OCI-LY3 (cell line): ENCODE measurements around the gene ALDH3A1.

Experiments
- CTCF ChIP-seq: fragments of 200-600, 300-600 bp; sonication (generic); IDR thresholded peaks from 2 replicates; pipeline ENCODE4 v1.5.1; 2014; ENCODE audit warnings: antibody characterized with exemption, low read length, low read depth
- EZH2phosphoT487 ChIP-seq: fragments of 200-600 bp; shearing (Covaris generic); IDR thresholded peaks from 2 replicates; pipeline ENCODE4 v1.6.1; 2018; ENCODE audit warnings: antibody characterized with exemption, mixed run types, low read depth

DNA sequence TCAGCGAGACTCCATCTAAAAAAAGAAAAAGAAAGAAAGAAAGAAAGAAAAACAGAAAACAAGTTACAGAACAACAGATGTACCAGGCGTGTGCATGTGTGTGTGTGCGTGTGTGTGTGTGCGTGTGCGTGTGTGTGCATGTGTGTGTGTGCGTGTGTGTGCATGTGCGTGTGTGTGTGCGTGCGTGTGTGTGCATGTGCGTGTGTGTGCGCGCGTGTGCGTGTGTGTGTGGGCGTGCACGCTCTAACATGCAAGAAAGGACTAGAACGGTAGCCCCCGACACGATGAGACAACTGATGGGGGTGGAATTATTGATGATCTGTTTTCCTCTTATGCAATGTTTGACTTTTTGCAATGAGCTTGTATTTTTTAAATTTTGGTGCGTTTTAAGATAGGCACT, 1.6 kb downstream of the ALDH3A1 start:
- TF ChIP-seq CTCF (no peak), EZH2phosphoT487 (no peak)
